GM11168 (cell line): ENCODE data around the gene UCN.

Experiments used
- in situ Hi-C: fragments of 300-500 bp; cut with MboI; formaldehyde crosslinking; loops from one replicate; pipeline ENCODE4 v1.12.0; 2022; ENCODE audit warnings: low sequenced_read_pairs; ENCODE audit not compliant: unreplicated experiment

Gene UCN

GRCh38 chr2:27263287-27264252, 44.7 kb downstream of the UCN start:
- in situ Hi-C loops, result no loop called here

DNA sequence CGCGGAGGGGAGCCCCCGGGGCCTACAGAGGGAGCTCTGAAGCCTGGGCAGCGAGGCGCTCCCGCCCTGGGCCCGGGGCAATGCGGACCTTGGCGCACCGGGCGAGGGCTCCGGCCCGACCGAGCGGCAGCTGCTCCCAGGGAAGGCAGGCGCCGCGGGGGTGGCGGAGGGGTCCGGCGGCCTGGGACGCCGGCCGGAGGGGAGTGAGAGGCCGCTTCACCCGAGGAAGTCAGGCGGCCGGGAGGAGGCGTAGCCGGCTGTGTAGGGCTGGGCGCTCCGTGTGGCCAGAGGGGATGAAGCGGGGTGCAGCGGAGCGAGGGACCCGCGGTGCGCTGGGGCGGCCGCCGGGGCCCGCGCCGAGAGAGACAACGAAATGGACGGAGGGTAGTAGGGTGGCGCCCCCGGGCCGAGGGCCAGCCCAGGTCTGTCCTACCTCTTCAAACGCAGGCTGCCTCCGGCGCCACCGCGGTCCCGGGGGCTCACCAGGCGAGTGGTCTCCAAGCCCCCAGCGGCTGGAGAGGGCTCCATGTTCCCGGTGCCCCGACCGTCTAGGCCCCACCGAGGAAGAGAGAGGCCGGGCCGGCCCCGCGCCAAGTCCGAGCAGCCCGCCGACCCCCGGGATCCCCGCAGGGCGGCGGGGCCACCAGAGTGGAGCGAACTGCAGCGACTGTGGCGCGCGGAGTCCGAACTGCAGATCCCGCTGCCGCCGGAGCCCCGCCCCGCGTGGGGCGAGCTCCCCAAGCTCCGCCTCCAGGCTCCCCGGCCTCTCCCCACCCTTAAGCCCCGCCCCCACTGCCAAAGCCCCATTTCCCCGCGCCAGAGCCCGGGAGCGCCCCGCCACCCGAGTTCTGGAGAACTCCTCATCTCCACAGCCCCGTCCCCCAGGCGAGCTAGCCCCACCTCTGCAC, 45.6 kb downstream of the UCN start, which contains the start of gene SLC30A3:
Gene SLC30A3, minus strand, starts transcription at position 669 of the 908 bp plus-strand sequence. Its CDS starts 141 bp downstream, at position 528.
- in situ Hi-C loops, result no loop called here

DNA sequence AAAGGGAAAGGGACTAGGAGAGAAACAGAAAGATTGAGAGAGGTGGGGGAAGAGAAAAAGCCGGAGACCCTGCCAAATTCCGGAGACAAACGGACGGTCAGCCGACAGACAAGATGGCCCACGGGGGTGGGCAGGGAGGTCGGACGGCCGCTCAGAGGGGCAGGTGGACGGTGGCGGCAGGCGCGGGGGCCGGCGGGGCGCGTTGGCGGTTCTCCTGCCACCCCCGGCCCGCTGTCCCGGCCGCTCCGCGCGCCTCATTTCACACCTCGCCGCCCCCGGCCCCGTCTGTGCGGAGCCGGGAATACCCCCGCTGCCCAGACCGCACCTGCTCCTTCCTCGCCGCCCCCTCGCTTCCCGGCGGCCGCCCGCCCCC, 46.3 kb downstream of the UCN start:
- in situ Hi-C loops, result no loop called here

GRCh38 chr2:27261241-27261925, 46.9 kb downstream of the UCN start:
- in situ Hi-C loops, result no loop called here

DNA sequence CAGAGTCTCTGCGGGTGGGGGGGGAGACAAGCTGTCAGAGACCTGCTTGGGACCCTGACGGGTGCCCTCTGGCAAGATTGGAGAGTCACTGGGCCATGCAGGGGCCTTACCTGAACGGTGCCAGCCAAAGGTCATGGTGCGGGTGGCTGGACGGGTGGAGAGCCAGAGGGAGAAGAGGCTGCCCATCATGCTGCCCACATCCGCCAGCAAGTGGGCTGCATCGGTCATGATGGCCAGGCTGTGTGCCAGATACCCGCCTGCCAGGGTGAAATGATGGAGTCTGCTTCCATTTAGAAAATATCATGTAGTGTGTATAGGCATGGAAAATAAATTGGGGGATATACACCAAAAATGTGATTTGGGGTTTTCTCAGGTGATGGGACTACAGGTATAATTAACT, 50.2 kb downstream of the UCN start:
- in situ Hi-C loops, result no loop called here
